IMR-90 (cell line): Measurements from ENCODE around the gene VEZT. TPM values are rescaled to one million over a fixed set of nuclear protein-coding genes. Genes with fewer than 3 reads are reported as not detected.
A peak's percentile ranks its signal among the peaks of the same experiment; 100 is the strongest.

Source experiments
- ATAC-seq: fragments of 200-7000 bp; cut with Tn5 transposase; 2 replicates; pipeline ENCODE4 v1.9.1; 2020; ENCODE audit warnings: low read depth, mild to moderate bottlenecking, moderate library complexity
- BruUV-seq: library from RNA; stranded (reverse); fragments of 400-500 nt; replicated peaks from 2 replicates; lab custom pipeline; 2021; lab: Mats Ljungman, UMichigan
- CTCF ChIA-PET: fragments of 300-600 bp; formaldehyde crosslinking; extraction: SDS; loops from one replicate; lab custom pipeline; 2021; ENCODE audit warnings: antibody characterized with exemption; lab: Yijun Ruan, JAX
- POLR2A ChIA-PET: fragments of 300-600 bp; sonication (Branson Sonifier 250); formaldehyde crosslinking; loops from one replicate; lab custom pipeline; 2022; ENCODE audit warnings: antibody characterized with exemption; ENCODE audit not compliant: unreplicated experiment; lab: Charles Lee
- DNase-seq: peaks from one replicate; pipeline ENCODE4 v3.0.0; 2013
- H2AFZ ChIP-seq: replicated peaks from 2 replicates; pipeline ENCODE3; 2013; ENCODE audit warnings: low read length, mild to moderate bottlenecking; ENCODE audit not compliant: poor library complexity
- H2AK5ac ChIP-seq: 2 replicates; pipeline ENCODE4 v1.6.1; 2013; ENCODE audit warnings: low read depth, low read length, inconsistent platforms
- H2AK9ac ChIP-seq: replicated peaks from 2 replicates; pipeline ENCODE3; 2013; ENCODE audit warnings: mild to moderate bottlenecking, low read depth, low read length, moderate library complexity; ENCODE audit not compliant: poor library complexity
- H2BK120ac ChIP-seq: 2 replicates; pipeline ENCODE4 v1.6.1; 2013; ENCODE audit warnings: low read depth, low read length, inconsistent platforms
- H2BK15ac ChIP-seq: 3 replicates; pipeline ENCODE4 v1.6.1; 2013; ENCODE audit warnings: low read depth, low read length, inconsistent platforms
- H2BK20ac ChIP-seq: 2 replicates; pipeline ENCODE4 v1.6.1; 2013; ENCODE audit warnings: low read depth, mild to moderate bottlenecking, inconsistent platforms, low read length, moderate library complexity
- H2BK5ac ChIP-seq: 2 replicates; pipeline ENCODE4 v1.6.1; 2013; ENCODE audit warnings: mild to moderate bottlenecking, low read depth, low read length, inconsistent platforms; ENCODE audit not compliant: poor library complexity, severe bottlenecking
- H3K14ac ChIP-seq: replicated peaks from 2 replicates; pipeline ENCODE4 v1.6.1; 2013; ENCODE audit warnings: low read depth, low read length, inconsistent platforms
- H3K18ac ChIP-seq: 2 replicates; pipeline ENCODE4 v1.6.1; 2013; ENCODE audit warnings: low read depth, low read length, control low read depth
- H3K23ac ChIP-seq: 2 replicates; pipeline ENCODE4 v1.6.1; 2013; ENCODE audit warnings: low read depth, low read length, inconsistent platforms
- H3K27ac ChIP-seq: 2 replicates; pipeline ENCODE4 v1.5.1; 2013; ENCODE audit warnings: mild to moderate bottlenecking, control low read depth, low read length; ENCODE audit not compliant: insufficient read depth
- H3K27me3 ChIP-seq: 2 replicates; pipeline ENCODE4 v1.6.1; 2013; ENCODE audit warnings: low read length; ENCODE audit not compliant: control insufficient read depth, insufficient read depth
- H3K36me3 ChIP-seq: 2 replicates; pipeline ENCODE4 v1.6.1; 2013; ENCODE audit warnings: low read length, mixed read lengths; ENCODE audit not compliant: control insufficient read depth, insufficient read depth
- H3K4ac ChIP-seq: 2 replicates; pipeline ENCODE4 v1.6.1; 2013; ENCODE audit warnings: low read depth, low read length, inconsistent platforms
- H3K4me1 ChIP-seq: 2 replicates; pipeline ENCODE4 v1.6.1; 2013; ENCODE audit warnings: low read length, mixed read lengths; ENCODE audit not compliant: control insufficient read depth, insufficient read depth
- H3K4me2 ChIP-seq: 2 replicates; pipeline ENCODE4 v1.6.1; 2013; ENCODE audit warnings: low read depth, mild to moderate bottlenecking, control low read depth, low read length, moderate library complexity
- H3K4me3 ChIP-seq: 2 replicates; pipeline ENCODE4 v1.5.1; 2013; ENCODE audit warnings: low read depth, mild to moderate bottlenecking, control low read depth, low read length, moderate library complexity; ENCODE audit not compliant: insufficient read depth
- H3K56ac ChIP-seq: 2 replicates; pipeline ENCODE4 v1.6.1; 2013; ENCODE audit warnings: low read length, inconsistent platforms; ENCODE audit not compliant: insufficient read depth; ENCODE audit errors: extremely low read depth
- H3K79me1 ChIP-seq, 2 experiments: 2 replicates each; pipeline ENCODE4 v1.6.1; 2013; ENCODE audit warnings: low read length in 2 of 2, inconsistent platforms in 1 of 2, low read depth in 1 of 2
- H3K9ac ChIP-seq: 2 replicates; pipeline ENCODE4 v1.6.1; 2013; ENCODE audit warnings: low read depth, low read length, control low read depth
- H3K9me1 ChIP-seq: 2 replicates; pipeline ENCODE4 v1.6.1; 2013; ENCODE audit warnings: low read length, inconsistent platforms; ENCODE audit not compliant: insufficient read depth
- H3K9me3 ChIP-seq: 2 replicates; pipeline ENCODE4 v1.6.1; 2013; ENCODE audit warnings: low read length; ENCODE audit not compliant: control insufficient read depth, insufficient read depth
- H4K20me1 ChIP-seq: 2 replicates; pipeline ENCODE4 v1.6.1; 2013; ENCODE audit warnings: low read length, inconsistent platforms; ENCODE audit not compliant: insufficient read depth
- H4K5ac ChIP-seq: 2 replicates; pipeline ENCODE4 v1.6.1; 2013; ENCODE audit warnings: mild to moderate bottlenecking, low read depth, low read length, control low read depth
- H4K8ac ChIP-seq, 2 experiments: 2 replicates each; pipeline ENCODE4 v1.6.1; 2013; ENCODE audit warnings: low read depth in 2 of 2, low read length in 2 of 2, control low read depth in 1 of 2, inconsistent platforms in 1 of 2
- H4K91ac ChIP-seq: 2 replicates; pipeline ENCODE4 v1.6.1; 2013; ENCODE audit warnings: low read depth, low read length, inconsistent platforms; ENCODE audit not compliant: insufficient read depth
- BHLHE40 ChIP-seq: fragments of 150-350 bp; IDR thresholded peaks from 2 replicates; pipeline ENCODE4 v1.6.1; 2016; ENCODE audit warnings: mild to moderate bottlenecking, low read depth, low read length
- CEBPB ChIP-seq: IDR thresholded peaks from 2 replicates; pipeline ENCODE4 v1.6.1; 2012; ENCODE audit warnings: low read depth, low read length, improper control_type of control experiment
- CHD1 ChIP-seq: IDR thresholded peaks from 2 replicates; pipeline ENCODE4 v1.6.1; 2012; ENCODE audit warnings: low read depth, low read length, improper control_type of control experiment
- CTCF ChIP-seq: conservative IDR thresholded peaks from 2 replicates; pipeline ENCODE4 v1.5.1; 2012; ENCODE audit warnings: mild to moderate bottlenecking, low read depth, low read length, improper control_type of control experiment
- MAFK ChIP-seq: IDR thresholded peaks from 2 replicates; pipeline ENCODE4 v1.6.1; 2012; ENCODE audit warnings: low read depth, low read length, improper control_type of control experiment
- MAZ ChIP-seq: IDR thresholded peaks from 2 replicates; pipeline ENCODE4 v1.6.1; 2012; ENCODE audit warnings: low read depth, mild to moderate bottlenecking, low read length, improper control_type of control experiment, moderate library complexity, borderline replicate concordance
- MXI1 ChIP-seq: IDR thresholded peaks from 2 replicates; pipeline ENCODE4 v1.6.1; 2012; ENCODE audit warnings: low read depth, mild to moderate bottlenecking, low read length, moderate library complexity, borderline replicate concordance
- NFE2L2 ChIP-seq: fragments of 150-350 bp; IDR thresholded peaks from 2 replicates; pipeline ENCODE4 v1.6.1; 2016; ENCODE audit warnings: low read depth, mild to moderate bottlenecking, low read length
- POLR2A ChIP-seq: IDR thresholded peaks from 2 replicates; pipeline ENCODE4 v1.6.1; 2012; ENCODE audit warnings: mild to moderate bottlenecking, low read depth, low read length
- RAD21 ChIP-seq: IDR thresholded peaks from 2 replicates; pipeline ENCODE4 v1.6.1; 2012; ENCODE audit warnings: low read length, improper control_type of control experiment
- RCOR1 ChIP-seq: IDR thresholded peaks from 2 replicates; pipeline ENCODE4 v1.6.1; 2012; ENCODE audit warnings: mild to moderate bottlenecking, low read length, improper control_type of control experiment; ENCODE audit not compliant: insufficient replicate concordance
- SMC3 ChIP-seq: fragments of 150-350 bp; IDR thresholded peaks from 2 replicates; pipeline ENCODE4 v1.6.1; 2016; ENCODE audit warnings: low read depth, mild to moderate bottlenecking, antibody characterized with exemption, low read length, moderate library complexity
- WGBS, 2 experiments: methylation state at CpG; one replicate each; pipeline versions ENCODE4 v1.1.5 to v1.1.7; 2013; ENCODE audit warnings: missing lambda C conversion rate in 2 of 2; ENCODE audit not compliant: insufficient read length in 1 of 2; ENCODE audit errors: extremely low coverage in 2 of 2; 5-methylcytosine and 5-hydroxymethylcytosine counted together
- dilution Hi-C: fragments of 300-500 bp; cut with HindIII; formaldehyde crosslinking; loops from one replicate; pipeline ENCODE4 v1.14.3; 2018; ENCODE audit warnings: low sequenced_read_pairs; ENCODE audit not compliant: unreplicated experiment
- in situ Hi-C: fragments of 300-500 bp; cut with MboI; formaldehyde crosslinking; loops from 3 replicates; pipeline ENCODE4 v1.14.3; 2019; ENCODE audit warnings: low sequenced_read_pairs, inconsistent platforms, mixed read lengths
- intact Hi-C: fragments of 100-400 bp; cut with micrococcal nuclease; formaldehyde crosslinking; loops from 2 replicates; pipeline ENCODE4 v1.10.0; 2022
- polyA plus RNA-seq, 3 experiments: library from polyadenylated mRNA; depleted of rRNA; stranded (reverse); fragments of >200 nt; gene quantifications; 2 replicates each; pipeline ENCODE4 v1.2.3, GENCODE V29; 2012; ENCODE audit warnings: low replicate concordance in 1 of 3
- total RNA-seq: library from RNA; depleted of rRNA; stranded (reverse); fragments of >200 nt; gene quantifications from 2 replicates; pipeline ENCODE4 v1.2.3, GENCODE V29; 2012
- TF ChIP-seq, protein P1 (sequence below): fragments of 150-350 bp; IDR thresholded peaks from 2 replicates; pipeline ENCODE4 v1.6.1; 2017; ENCODE audit warnings: mild to moderate bottlenecking, antibody characterized with exemption, low read length, low read depth

Gene VEZT
- total and polyA plus RNA-seq, 2 of the 4 experiments (the other 2 are of a cell fraction), result 54.5 to 90.2 TPM

GRCh38 chr12:95213928-95214327, 3.7 kb upstream of the VEZT start:
- Histone ChIP-seq H3K9me3 (no peaks in the 10 kb centered on the region), H3K4ac (peak overlapping the region; percentile 4; the same call in 1 of the 2 replicates), H3K9ac (no peak overlapping the region), H2AFZ (no peak overlapping the region), H3K79me1 (peaks cover 11 to 36% of the 10 kb centered on the region in 2 experiments), H2BK5ac (no peak overlapping the region), H4K8ac (no peak overlapping the region), H3K23ac (no peak overlapping the region), H2BK15ac (no peak overlapping the region), H3K56ac (no peak overlapping the region), H3K14ac (no peak overlapping the region), H2BK20ac (peak overlapping the region; percentile 20; the same call in 1 of the 2 replicates), H2BK120ac (no peak overlapping the region), H2AK5ac (0 out of 2 replicates have a peak overlapping the region, but pooled peaks have one; percentile 13), H3K27ac (no peak overlapping the region), H2AK9ac (no peak overlapping the region), H3K4me1 (no peaks in the 10 kb centered on the region), H3K27me3 (no peaks in the 10 kb centered on the region), H4K91ac (no peak overlapping the region), H4K5ac (no peak overlapping the region), H3K4me3 (no peak overlapping the region), H3K36me3 (no peaks in the 10 kb centered on the region), H3K9me1 (no peaks in the 10 kb centered on the region), H3K4me2 (no peak overlapping the region), H3K18ac (no peak overlapping the region), H4K20me1 (peaks cover 3% of the 10 kb centered on the region; the same call in 1 of the 2 replicates)
- intact Hi-C loops (no loop called here), in situ Hi-C loops (no loop called here), dilution Hi-C loops (no loop called here)
- ATAC-seq (no peak), DNase-seq (no peak)
- ChIA-PET CTCF (no interaction called here), POLR2A (no interaction called here)
- BruUV-seq, result no TSS peak
- WGBS, 2 experiments, result 100% methylated on average over 1 of the region's 1 CpG; no CpG with 5 or more reads in 1 of the 2 experiments
- no peak for TF ChIP-seq MAFK
- TF ChIP-seq BHLHE40, result no peak
- TF ChIP-seq SMC3, result no peak
- TF ChIP-seq CHD1, result no peak
- no peak for TF ChIP-seq NFE2L2
- TF ChIP-seq RCOR1, result no peak
- TF ChIP-seq MAZ, result no peak
- no peak for TF ChIP-seq RAD21
- TF ChIP-seq, protein P1, sequence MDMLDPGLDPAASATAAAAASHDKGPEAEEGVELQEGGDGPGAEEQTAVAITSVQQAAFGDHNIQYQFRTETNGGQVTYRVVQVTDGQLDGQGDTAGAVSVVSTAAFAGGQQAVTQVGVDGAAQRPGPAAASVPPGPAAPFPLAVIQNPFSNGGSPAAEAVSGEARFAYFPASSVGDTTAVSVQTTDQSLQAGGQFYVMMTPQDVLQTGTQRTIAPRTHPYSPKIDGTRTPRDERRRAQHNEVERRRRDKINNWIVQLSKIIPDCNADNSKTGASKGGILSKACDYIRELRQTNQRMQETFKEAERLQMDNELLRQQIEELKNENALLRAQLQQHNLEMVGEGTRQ, result no peak
- TF ChIP-seq CEBPB, result no peak
- TF ChIP-seq MXI1, result no peak
- no peak for TF ChIP-seq POLR2A
- TF ChIP-seq CTCF, result no peak
